Amniotic epithelial cell (primary cell): ENCODE results near the gene ATP2B1.
A peak's percentile ranks its signal among the peaks of the same experiment; 100 is the strongest.
"Not testable (repeated sequence)": the region's sequence is repeated elsewhere in the genome, so short reads cannot be mapped to it uniquely, and the experiment has no call there.

Source experiments
- DNase-seq: peaks from one replicate; pipeline ENCODE4 v3.0.0-alpha.2; 2010; ENCODE audit warnings: low read depth

The ATP2B1 gene

DNA sequence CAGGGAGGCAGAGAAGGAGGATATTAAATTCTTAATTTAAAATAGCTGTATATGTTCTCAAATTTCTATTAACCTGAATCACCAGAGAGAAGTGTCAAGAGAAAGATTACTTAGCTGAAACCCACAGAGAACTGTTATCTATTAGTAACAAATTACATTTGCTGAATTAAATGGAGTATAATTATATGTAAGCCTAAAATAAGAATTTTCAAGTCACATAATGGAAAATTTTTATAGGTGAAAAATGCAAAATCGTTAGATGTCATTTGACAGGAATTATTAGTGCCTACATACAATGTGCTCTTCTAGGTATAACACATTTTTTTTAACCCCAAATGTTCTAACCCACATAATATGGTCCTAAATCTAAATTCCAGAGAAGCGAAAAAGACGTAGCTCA lies 4.1 kb upstream of the ATP2B1 start:
- no peak for DNase-seq

DNA sequence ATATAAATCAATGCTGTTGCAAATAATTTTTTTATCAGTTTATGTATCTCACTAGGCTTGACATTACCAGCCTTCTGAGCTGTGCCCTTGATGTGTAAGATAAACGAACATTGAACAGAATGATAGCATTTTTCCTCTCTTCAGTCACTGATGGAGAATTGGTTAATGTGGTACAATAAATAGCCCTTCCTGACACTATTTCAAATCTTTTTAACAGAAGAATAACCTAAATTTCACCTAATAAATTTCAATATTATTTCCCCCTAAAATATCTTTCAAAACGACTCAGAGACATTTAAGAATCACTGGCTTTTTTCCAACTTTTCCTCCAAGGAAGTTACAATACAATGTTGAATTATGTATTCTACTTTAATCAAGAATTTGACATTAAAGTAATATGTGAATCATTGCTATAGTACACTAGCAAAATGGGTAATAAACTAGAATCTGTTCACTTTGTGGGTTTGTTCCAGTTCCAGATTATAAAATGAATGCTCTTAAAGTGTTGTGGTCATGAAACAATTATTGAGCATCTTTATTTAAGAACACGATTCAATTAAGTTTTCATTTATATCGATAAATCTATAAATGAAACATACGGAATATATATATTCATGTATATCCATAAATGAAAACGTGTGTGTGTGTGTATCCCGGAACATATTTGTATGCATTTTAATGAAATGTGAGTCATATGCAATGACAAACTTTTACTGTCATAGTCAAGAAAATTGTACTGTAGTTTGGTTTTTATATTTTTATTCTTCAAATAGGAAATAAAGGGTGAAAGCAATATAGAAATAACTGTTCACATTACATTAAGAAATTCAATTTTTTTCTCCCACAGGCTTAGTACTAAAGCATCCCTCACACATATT lies 2.5 kb upstream of the ATP2B1 start:
- no peak for DNase-seq

DNA sequence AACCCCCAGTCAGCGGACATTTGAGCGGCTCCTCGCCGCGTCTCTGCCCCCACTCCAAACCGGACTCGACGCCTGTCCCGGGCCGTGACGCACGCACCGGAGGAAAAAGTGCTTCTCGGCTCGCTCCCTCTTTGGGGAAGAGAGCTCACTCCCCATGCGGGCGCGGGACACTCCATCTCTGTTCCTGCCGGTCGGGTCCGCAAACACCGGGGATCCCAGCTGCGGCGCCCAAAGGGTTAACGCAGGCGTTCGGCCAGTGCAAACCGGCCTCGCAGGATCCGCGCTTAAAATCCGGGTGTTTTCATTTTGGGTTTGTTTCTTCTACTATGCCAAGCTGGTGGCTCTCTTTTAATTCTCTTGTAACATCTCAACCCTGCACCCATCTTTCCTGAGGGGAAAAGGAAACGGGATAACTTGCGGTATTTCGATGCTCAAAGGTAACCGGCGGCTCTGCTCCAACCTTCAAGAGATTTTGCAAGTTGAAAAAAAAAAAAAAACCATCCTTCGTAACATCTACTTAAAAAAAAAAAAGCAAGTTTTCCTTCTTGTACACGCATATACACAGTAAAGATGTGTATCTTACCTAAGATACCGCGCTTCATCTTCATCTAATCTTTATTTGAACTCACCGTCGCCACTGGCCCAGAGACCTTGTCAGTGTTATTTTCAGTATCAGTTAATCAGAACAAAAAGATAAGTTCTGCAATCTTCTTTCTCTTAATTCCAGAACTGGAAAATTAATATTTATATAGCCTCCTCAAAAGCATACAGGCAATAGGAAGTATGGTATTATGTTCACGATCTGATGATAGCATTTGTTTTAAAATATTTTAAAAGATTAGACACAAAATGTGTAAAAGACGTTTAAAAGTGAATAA lies 1.6 kb upstream of the ATP2B1 start:
- DNase-seq, result peak; percentile 25

DNA sequence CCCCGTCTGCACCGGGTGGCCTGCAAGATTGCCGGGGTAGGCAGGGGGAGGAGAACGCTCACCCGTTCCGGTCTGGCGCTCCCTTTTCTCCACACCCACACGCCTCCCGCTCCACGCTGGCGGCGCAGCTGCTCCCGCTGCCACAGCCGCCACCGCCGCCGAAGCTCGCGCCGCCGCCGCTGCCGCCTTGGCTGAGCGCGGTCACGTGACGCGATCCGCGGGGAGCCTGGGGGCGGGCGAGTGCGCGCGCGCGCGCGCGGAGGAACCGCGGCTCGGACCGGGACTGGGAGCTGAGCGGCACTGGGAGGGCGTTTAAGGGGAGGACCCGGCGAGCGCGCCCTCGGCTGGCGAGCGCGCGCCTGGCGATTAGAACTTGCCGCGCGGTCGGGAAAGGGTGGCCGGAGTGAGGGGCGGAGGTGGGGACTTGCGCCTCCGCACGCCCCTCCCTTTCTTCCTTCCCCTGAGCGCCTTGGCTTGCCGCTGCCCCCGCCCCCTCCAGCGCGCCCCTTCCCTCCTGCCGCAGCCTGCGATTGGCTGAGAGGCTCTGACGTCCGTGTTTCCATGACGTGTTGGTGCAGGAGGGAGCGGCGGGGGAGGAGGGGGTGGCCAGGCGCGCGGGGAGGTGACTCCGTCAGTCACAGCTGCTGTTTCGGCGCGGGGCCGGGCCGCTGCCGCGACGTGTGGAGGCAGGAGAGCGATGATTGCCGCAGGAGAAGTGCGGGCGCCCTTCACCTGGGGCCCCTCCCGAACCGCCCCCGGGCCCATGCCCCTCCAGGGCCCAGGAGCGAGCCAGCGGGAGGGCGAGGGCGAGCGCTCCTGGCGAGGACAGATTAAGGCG lies 738 bp upstream of the ATP2B1 start:
- peak; percentile 98 for DNase-seq

DNA sequence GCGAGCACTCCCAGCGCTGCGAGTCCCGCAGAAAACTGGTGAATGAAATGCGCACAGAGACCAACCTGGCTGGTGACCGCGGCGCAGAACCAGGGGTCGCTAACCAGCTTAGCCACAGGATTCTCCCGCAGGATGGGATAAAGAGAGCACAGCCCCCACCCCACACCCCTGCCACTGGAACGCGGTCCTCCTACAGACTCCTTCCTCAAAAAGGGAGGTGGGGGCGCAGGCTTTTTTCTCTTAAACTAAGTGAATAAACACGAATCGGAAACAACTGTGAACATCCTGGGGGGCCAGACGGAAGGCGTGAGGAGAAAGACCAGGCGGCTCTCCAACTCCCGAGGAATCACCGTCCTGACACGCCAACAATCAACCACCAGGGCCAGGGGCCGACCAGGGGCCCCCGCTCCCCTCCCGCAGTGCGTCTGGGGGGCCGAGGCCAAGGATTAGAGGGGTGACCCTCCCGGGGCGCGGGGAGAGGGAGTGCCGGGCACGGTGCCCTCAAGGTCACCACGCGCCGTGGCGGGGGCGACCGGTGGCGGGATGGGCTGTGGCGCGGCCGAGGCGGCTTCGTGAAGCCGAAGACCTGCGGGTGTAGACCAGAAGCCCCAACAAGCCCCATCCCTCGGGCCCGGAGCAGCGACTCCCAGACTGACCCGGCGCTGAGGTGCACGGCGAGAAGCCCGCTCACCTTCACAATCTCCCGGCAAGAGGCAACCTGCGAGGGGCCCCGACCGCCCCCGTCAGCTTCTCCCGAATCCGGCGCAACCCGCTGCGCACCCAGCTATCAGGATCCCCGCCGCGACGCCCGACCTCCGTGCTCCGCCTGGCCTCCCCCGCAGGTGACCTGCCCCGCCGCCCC lies 704 bp downstream of the ATP2B1 start:
- no peak for DNase-seq

GRCh38 chr12:89706986-89707702 lies 1.5 kb downstream of the ATP2B1 start:
- peak; percentile 22 for DNase-seq

DNA sequence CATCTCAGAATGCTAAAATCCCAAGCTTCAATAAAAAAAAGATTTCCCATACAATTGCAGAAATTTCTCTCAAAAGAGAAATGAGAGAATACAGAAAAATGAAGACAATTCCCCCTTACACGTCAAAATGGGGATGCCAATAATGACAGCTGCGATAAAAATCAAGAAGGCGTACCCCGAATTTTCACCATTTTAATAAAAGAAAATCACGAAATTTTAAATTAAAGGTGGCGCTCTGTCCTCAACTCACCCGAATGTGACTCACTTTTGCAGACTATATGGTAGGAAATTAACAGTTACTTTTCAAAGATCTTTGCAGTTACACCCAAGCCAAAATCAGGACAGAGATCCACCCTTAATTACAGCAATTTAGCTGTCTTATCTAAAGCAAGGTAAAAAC lies 2.1 kb downstream of the ATP2B1 start:
- DNase-seq, result no peak

- DNase-seq, result no peak
Observed at GRCh38 chr12:89704457-89704856, 4.2 kb downstream of the ATP2B1 start.

DNA sequence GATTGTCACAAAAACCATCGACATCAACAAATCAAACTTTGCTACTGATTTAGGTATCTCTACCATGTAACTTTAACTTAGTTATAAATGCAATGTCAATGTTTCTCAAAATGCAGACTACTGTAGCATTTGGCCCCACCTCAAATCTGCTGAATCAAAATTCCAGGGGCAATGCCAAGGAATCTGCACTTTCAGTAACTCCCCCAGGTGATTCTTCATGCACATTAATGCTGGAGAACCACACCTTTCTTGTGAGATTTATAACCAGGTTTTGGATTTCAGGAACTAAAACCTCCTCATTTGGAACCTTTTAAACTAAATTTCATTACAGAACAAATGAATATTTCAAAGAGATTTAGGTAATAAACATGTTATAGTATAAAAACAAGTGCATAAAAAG lies 4.9 kb downstream of the ATP2B1 start:
- DNase-seq, result no peak

- DNase-seq, result no peak
Observed at GRCh38 chr12:89702503-89702902, 6.1 kb downstream of the ATP2B1 start.

GRCh38 chr12:89701606-89702206 lies 6.9 kb downstream of the ATP2B1 start:
- no peak for DNase-seq

DNA sequence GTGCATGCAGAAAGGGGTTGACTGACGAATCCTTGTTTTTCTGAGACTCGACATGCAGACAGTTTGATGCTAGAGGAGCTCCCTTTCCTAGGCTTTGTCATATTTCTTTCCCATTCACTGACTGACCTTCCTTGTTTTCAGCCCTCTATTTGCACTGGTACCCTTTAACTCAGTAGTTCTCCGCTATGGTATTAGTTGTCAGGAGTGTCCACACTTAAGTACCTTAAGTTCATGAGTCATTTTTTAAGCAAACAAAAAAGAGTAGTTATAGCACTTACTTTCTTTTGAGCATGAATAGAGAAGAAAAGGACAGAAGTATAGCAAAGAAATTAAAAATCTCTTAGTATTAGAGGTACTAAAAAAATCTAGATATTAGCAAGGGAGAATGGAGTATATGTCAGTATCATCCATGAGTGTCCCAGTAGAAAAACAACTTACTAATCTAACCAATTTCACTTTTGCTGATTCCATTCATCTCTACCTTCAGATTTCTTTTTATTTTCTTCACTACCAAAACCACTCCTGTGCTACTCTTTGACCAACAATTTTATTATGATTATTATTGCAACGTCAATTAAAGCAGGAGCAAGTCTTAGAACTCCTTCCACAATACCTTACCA lies 8.3 kb downstream of the ATP2B1 start:
- no peak for DNase-seq

- no peak for DNase-seq
Observed at GRCh38 chr12:89698607-89699006, 10.0 kb downstream of the ATP2B1 start.

DNA sequence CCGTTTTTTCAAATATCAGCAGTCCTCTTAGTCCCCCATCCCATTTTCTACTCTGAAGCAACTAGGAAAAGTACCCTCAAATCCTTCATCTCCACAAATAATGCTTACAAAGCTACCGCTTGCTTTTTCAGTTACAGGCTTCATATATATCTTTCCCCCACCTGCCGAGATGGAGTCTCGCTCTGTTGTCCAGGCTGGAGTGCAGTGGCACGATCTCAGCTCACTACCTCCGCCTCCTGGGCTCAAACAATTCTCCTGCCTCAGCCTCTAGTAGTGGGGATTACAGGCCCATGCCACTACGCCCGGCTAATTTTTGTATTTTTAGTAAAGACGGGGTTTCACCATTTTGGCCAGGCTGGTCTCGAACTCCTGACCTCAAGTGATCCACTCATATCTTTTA lies 10.9 kb downstream of the ATP2B1 start:
- not testable (repeated sequence) for DNase-seq

DNA sequence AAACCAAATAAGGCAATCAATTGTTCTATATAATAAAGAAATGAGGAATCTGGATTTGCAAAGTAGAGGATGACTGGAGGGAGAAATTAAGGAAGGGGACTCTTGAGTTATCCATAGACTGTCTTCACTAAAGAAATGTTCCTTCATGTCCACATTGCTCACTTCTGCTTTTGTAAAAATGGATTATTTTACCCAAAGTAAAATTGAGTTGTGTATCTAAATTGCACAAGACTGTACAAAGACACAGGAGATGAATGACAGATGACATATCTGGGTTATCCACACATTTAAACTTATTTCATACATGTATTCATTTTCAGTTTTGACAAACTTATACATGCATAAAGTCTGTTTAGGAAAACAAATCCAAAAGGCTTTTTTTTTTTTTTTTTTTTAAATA lies 11.3 kb downstream of the ATP2B1 start:
- DNase-seq, result no peak

GRCh38 chr12:89695830-89696229 lies 12.8 kb downstream of the ATP2B1 start:
- no peak for DNase-seq

GRCh38 chr12:89695100-89695499 lies 13.5 kb downstream of the ATP2B1 start:
- DNase-seq, result peak; percentile 65

GRCh38 chr12:89694542-89694941 lies 14.1 kb downstream of the ATP2B1 start:
- no peak for DNase-seq

DNA sequence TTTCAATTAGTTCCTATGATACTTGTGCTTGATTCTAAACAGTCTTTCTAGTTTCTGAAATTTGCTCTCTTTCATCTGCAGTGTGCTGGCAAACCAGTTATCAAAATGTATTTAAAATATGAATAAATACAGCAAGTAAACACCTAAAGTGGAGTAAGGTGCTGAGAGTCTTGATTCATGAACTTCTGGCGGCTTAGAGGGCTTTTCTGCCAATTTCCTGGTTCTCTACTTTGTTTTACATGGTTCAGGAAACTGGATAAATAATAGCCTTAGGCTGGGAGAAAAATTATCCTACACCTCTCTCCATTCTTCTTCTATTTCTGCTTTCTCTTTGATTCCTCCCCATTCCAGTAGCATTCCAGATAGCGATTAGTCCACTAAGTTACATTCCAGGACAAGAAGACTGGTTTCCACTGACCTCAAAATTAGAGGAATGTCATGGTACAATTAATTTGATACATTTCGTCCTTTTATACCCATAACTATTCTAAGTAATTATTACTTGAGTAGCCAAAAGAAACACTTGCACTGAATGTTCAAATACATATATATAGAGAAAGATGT lies 14.9 kb downstream of the ATP2B1 start:
- DNase-seq, result peak; percentile 18
